Spleen (tissue), 11 donors: ENCODE measurements around the gene ACSS3. TPM values are rescaled to one million over a fixed set of nuclear protein-coding genes. Genes with fewer than 3 reads are reported as not detected.

ENCODE experiments used
- DNase-seq: peaks from one replicate; pipeline ENCODE4 v3.0.0-alpha.2; 2020
- H3K27ac ChIP-seq, 8 donors: fragments of 200-600 bp; sonication (generic) in 7 of 8; 1 replicate in 4 of 8; 2 replicates in 4 of 8; pipeline versions ENCODE4 v1.5.0 to v1.8.0; 2016 to 2021; ENCODE audit warnings: inconsistent platforms in 4 of 8, mild to moderate bottlenecking in 4 of 8, moderate library complexity in 1 of 8
- H3K27me3 ChIP-seq, 7 donors: fragments of 200-600 bp; sonication (generic) in 6 of 7; replicated peaks in 1 of 7; 1 replicate in 4 of 7; 2 replicates in 3 of 7; pipeline versions ENCODE4 v1.5.0 to v1.8.0; 2016 to 2021; ENCODE audit warnings: inconsistent platforms in 3 of 7, mild to moderate bottlenecking in 1 of 7
- H3K36me3 ChIP-seq, 6 donors: fragments of 200-600 bp; sonication (generic) in 5 of 6; 1 replicate in 4 of 6; 2 replicates in 2 of 6; pipeline versions ENCODE4 v1.5.0 to v1.8.0; 2016 to 2021; ENCODE audit warnings: inconsistent platforms in 2 of 6
- H3K4me1 ChIP-seq, 6 donors: fragments of 200-600 bp; sonication (generic) in 5 of 6; 1 replicate in 3 of 6; 2 replicates in 3 of 6; pipeline versions ENCODE4 v1.5.0 to v1.8.0; 2016 to 2021; ENCODE audit warnings: inconsistent platforms in 3 of 6
- H3K4me3 ChIP-seq, 8 donors: fragments of 200-600 bp; sonication (generic) in 7 of 8; 1 replicate in 4 of 8; 2 replicates in 4 of 8; pipeline versions ENCODE4 v1.5.0 to v1.8.0; 2016 to 2021; ENCODE audit warnings: inconsistent platforms in 4 of 8, mild to moderate bottlenecking in 4 of 8, moderate library complexity in 2 of 8
- H3K9me3 ChIP-seq, 8 donors: fragments of 200-600 bp; sonication (generic) in 7 of 8; 1 replicate in 4 of 8; 2 replicates in 4 of 8; pipeline versions ENCODE4 v1.5.0 to v1.8.0; 2016 to 2021; ENCODE audit warnings: inconsistent platforms in 4 of 8
- CTCF ChIP-seq, 11 experiments: fragments of 200-600 bp in 7 of 11; fragments of 450-650 bp in 4 of 11; sonication (generic) in 4 of 11; IDR thresholded peaks in 8 of 11; conservative IDR thresholded peaks in 3 of 11; 1 replicate in 7 of 11; 2 replicates in 4 of 11; pipeline versions ENCODE4 v1.4.0 to v1.8.0; 2016 to 2021; ENCODE audit warnings: antibody characterized with exemption in 11 of 11, inconsistent platforms in 4 of 11, mild to moderate bottlenecking in 1 of 11
- POLR2A ChIP-seq, 3 donors: fragments of 450-650 bp; IDR thresholded peaks; one replicate each; pipeline ENCODE4 v1.5.1; 2017; ENCODE audit warnings: antibody characterized with exemption in 3 of 3, mild to moderate bottlenecking in 1 of 3
- POLR2AphosphoS5 ChIP-seq, 3 donors: sonication (generic); formaldehyde crosslinking; IDR thresholded peaks; one replicate each; pipeline ENCODE4 v1.5.1; 2017; ENCODE audit warnings: antibody characterized with exemption in 3 of 3
- WGBS, 5 donors: extraction: QIAGEN DNeasy Blood & Tissue Kit in 3 of 5; methylation state at CpG; one replicate each; pipeline versions ENCODE4 v1.1.5 to v1.1.7; 2013 to 2018; 5-methylcytosine and 5-hydroxymethylcytosine counted together
- intact Hi-C: fragments of 100-400 bp; cut with DNase I; formaldehyde crosslinking; loops from one replicate; pipeline ENCODE4 v1.15.0; 2023; ENCODE audit warnings: low total_unique reads
- polyA plus RNA-seq, 3 donors: library from polyadenylated mRNA; stranded (reverse); fragments of 200-250 nt; gene quantifications; one replicate each; pipeline ENCODE4 v1.2.1, GENCODE V29; 2013
- total RNA-seq, 7 donors: library from RNA; depleted of rRNA in 3 of 7; stranded (reverse); fragments of >200 nt in 3 of 7; fragmentation: NEBNext Ultra II Directional in 4 of 7; extraction: Animal tissue kit (Norgen Biotek cat#: 25700) in 4 of 7; gene quantifications; one replicate each; pipeline versions ENCODE4 v1.1.0 to v1.2.1, GENCODE V29; 2016 to 2021
- donor health status: healthy with polysubstance abuse.
- donor health status: DM: no; HTN: no; CAD: no; lungs with moderate emphysema.
- donor health status: DM: no; HTN: no; CAD: no.
- donor health status: Bipolar disorder and iron deficiency.
- donor health status: healthy.
- donor health status: DM: no; HTN: no; CAD: no.
- donor health status: DM: yes; HTN: yes; CAD: no.

Gene ACSS3
- total and polyA plus RNA-seq, 10 donors, result 1.1 to 12.3 (median 7.0) TPM

- Histone ChIP-seq H3K9me3 (peaks cover 0 to 9% (median 0%) of the 10 kb centered on the region in 8 donors), H3K27ac (no peak overlapping the region), H3K36me3 (no peaks in the 10 kb centered on the region), H3K4me1 (no peaks in the 10 kb centered on the region), H3K4me3 (no peak overlapping the region), H3K27me3 (no peaks in the 10 kb centered on the region)
- DNase-seq, result no peak
- intact Hi-C loops, result no loop called here
- TF ChIP-seq POLR2AphosphoS5 (IDR thresholded peaks at IDR 0.05) (no peak), POLR2A (IDR thresholded peaks at IDR 0.05) (no peak), CTCF (IDR thresholded peaks at IDR 0.05 in 8 of 11, conservative IDR thresholded peaks at IDR 0.05 in 3 of 11) (no peak)
- WGBS, 5 donors, result 71 to 82% (median 73%) methylated on average over 4 of the region's 4 CpGs
These were observed 84.7 kb downstream of the ACSS3 start for GRCh38 chr12:81162391-81163136.

GRCh38 chr12:81164827-81165226 is 86.9 kb downstream of the ACSS3 start:
- Histone ChIP-seq H3K27ac (no peak overlapping the region), H3K36me3 (no peaks in the 10 kb centered on the region), H3K4me1 (no peaks in the 10 kb centered on the region), H3K4me3 (no peak overlapping the region), H3K27me3 (no peaks in the 10 kb centered on the region), H3K9me3 (peaks cover 0 to 9% (median 0%) of the 10 kb centered on the region in 8 donors)
- no peak for DNase-seq
- TF ChIP-seq POLR2AphosphoS5 (IDR thresholded peaks at IDR 0.05) (no peak), POLR2A (IDR thresholded peaks at IDR 0.05) (no peak), CTCF (IDR thresholded peaks at IDR 0.05 in 8 of 11, conservative IDR thresholded peaks at IDR 0.05 in 3 of 11) (no peak)
- intact Hi-C loops, result no loop called here

GRCh38 chr12:81166790-81167189 is 88.9 kb downstream of the ACSS3 start:
- intact Hi-C loops, result no loop called here
- Histone ChIP-seq H3K36me3 (no peaks in the 10 kb centered on the region), H3K9me3 (peaks cover 0 to 7% (median 0%) of the 10 kb centered on the region in 8 donors), H3K4me1 (no peaks in the 10 kb centered on the region), H3K4me3 (no peak overlapping the region), H3K27ac (no peak overlapping the region), H3K27me3 (no peaks in the 10 kb centered on the region)
- WGBS, 5 donors, result 51 to 68% (median 63%) methylated on average over 2 of the region's 2 CpGs
- TF ChIP-seq CTCF (IDR thresholded peaks at IDR 0.05 in 8 of 11, conservative IDR thresholded peaks at IDR 0.05 in 3 of 11) (no peak), POLR2AphosphoS5 (IDR thresholded peaks at IDR 0.05) (no peak), POLR2A (IDR thresholded peaks at IDR 0.05) (no peak)
- no peak for DNase-seq

DNA sequence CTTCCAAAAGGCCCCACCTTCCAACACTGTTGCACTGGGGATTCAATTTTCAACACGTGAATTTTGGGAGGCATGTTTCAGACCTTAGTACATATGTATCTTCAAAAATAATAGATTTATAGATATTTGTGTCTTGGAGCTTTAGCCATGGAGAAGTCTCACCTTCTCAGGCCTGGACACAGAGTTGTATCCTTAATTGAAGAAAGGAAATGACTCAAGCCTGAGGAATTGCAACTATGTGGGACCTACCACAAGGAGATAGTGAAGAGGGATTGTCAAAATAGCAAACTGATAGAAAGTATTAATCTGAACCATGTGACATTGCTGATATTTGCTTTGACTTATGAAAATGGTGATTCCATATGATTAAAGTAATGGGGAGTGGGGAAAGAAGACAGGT is 89.8 kb downstream of the ACSS3 start:
- 75 to 90% (median 79%) methylated on average over 1 of the region's 1 CpG for whole genome bisulfite sequencing, 5 donors

More for the DNA sequence above, 89.8 kb downstream of the ACSS3 start:
- no peak overlapping the region for H3K27ac ChIP-seq
- DNase-seq, result no peak
- H3K4me1 ChIP-seq, result no peaks in the 10 kb centered on the region
- no peaks in the 10 kb centered on the region for H3K36me3 ChIP-seq
- H3K27me3 ChIP-seq, result no peaks in the 10 kb centered on the region
- intact Hi-C loops, result no loop called here
- no peak overlapping the region for H3K4me3 ChIP-seq
- TF ChIP-seq POLR2AphosphoS5 (IDR thresholded peaks at IDR 0.05), result no peak
- no peak for TF ChIP-seq CTCF (IDR thresholded peaks at IDR 0.05 in 8 of 11, conservative IDR thresholded peaks at IDR 0.05 in 3 of 11)
- TF ChIP-seq POLR2A (IDR thresholded peaks at IDR 0.05), result no peak
- H3K9me3 ChIP-seq, result no peaks in the 10 kb centered on the region
